Body of pancreas (tissue), 4 donors: Measurements from ENCODE around the gene NRN1L. TPM values are rescaled to one million over a fixed set of nuclear protein-coding genes. Genes with fewer than 3 reads are reported as not detected.

ENCODE experiments used
- ATAC-seq: fragments of 150-250 bp; one replicate; pipeline ENCODE4 v1.9.1; 2016
- DNase-seq, 4 donors: peaks; one replicate each; pipeline ENCODE4 v3.0.0-alpha.2; 2019
- H3K27ac ChIP-seq, 4 donors: fragments of 200-600 bp; sonication (generic); 1 replicate in 3 of 4; 2 replicates in 1 of 4; pipeline versions ENCODE4 v1.5.1 to v1.6.1; 2016 to 2019; ENCODE audit warnings: mild to moderate bottlenecking in 1 of 4, mixed read lengths in 1 of 4, moderate library complexity in 1 of 4
- H3K27me3 ChIP-seq, 2 donors: fragments of 200-600 bp; sonication (generic); one replicate each; pipeline ENCODE4 v1.6.0; 2016; ENCODE audit warnings: mild to moderate bottlenecking in 1 of 2
- H3K36me3 ChIP-seq, 2 donors: fragments of 200-600 bp; sonication (generic); replicated peaks in 1 of 2; 2 replicates each; pipeline ENCODE4 v1.5.1; 2016; ENCODE audit warnings: low read depth in 2 of 2; ENCODE audit not compliant: insufficient read depth in 1 of 2
- H3K4me1 ChIP-seq: fragments of 200-600 bp; sonication (generic); one replicate; pipeline ENCODE4 v1.6.0; 2016
- H3K4me3 ChIP-seq, 2 donors: fragments of 200-600 bp; sonication (generic); 1 replicate in 1 of 2; 2 replicates in 1 of 2; pipeline ENCODE4 v1.5.1; 2016 to 2019
- H3K9me3 ChIP-seq, 3 donors: fragments of 200-600 bp; sonication (generic); 1 replicate in 2 of 3; 2 replicates in 1 of 3; pipeline ENCODE4 v1.5.1; 2016
- CTCF ChIP-seq, 7 experiments: fragments of 450-650 bp in 4 of 7; fragments of 200-600 bp in 3 of 7; sonication (generic) in 3 of 7; IDR thresholded peaks; one replicate each; pipeline ENCODE4 v1.5.1; 2016 to 2019; ENCODE audit warnings: antibody characterized with exemption in 7 of 7
- POLR2A ChIP-seq, 3 donors: fragments of 450-650 bp; IDR thresholded peaks; one replicate each; pipeline ENCODE4 v1.6.1; 2016; ENCODE audit warnings: antibody characterized with exemption in 3 of 3, mild to moderate bottlenecking in 2 of 3
- WGBS, 2 donors: methylation state at CpG; one replicate each; pipeline ENCODE4 v1.1.5; 2017; 5-methylcytosine and 5-hydroxymethylcytosine counted together
- intact Hi-C: fragments of 100-400 bp; cut with DNase I; formaldehyde crosslinking; loops from one replicate; pipeline ENCODE4 v1.15.1; 2023
- total RNA-seq, 2 donors: library from RNA; depleted of rRNA; stranded (reverse); fragments of >200 nt; gene quantifications; one replicate each; pipeline ENCODE4 v1.1.0, GENCODE V29; 2016

NRN1L gene
- total RNA-seq, 2 donors from 2014 or later = not detected

- peaks cover 50% of the 10 kb centered on the region for H3K4me1 ChIP-seq
- no peak for ATAC-seq
- intact Hi-C loops = loop anchor here (5.0 kb wide), 1 partner anchor 41 kb away; the partner anchor contains the start of gene NRN1L
- peak; percentile 48 to 76 (median 66) for DNase-seq
- no peak overlapping the region for H3K4me3 ChIP-seq
- no peaks in the 10 kb centered on the region for H3K36me3 ChIP-seq
- peak overlapping the region; percentile 9 to 84 (median 44) for H3K27ac ChIP-seq
- 33 to 56% methylated on average over 8 to 10 of the region's 10 CpGs for WGBS, 2 donors
- TF ChIP-seq CTCF (IDR thresholded peaks at IDR 0.05) (no peak), POLR2A (IDR thresholded peaks at IDR 0.05) (peak in 1 of 3 donors; percentile 14)
- no peaks in the 10 kb centered on the region for H3K9me3 ChIP-seq
- no peaks in the 10 kb centered on the region for H3K27me3 ChIP-seq
Observed at GRCh38 chr16:67923414-67924116, 38.9 kb downstream of the NRN1L start.

- DNase-seq = peak in 2 of 4 donors; percentile 41 to 42
- no peaks in the 10 kb centered on the region for H3K36me3 ChIP-seq
- intact Hi-C loops = loop anchor here (5.0 kb wide), 1 partner anchor 42 kb away; the partner anchor contains the start of gene NRN1L
- H3K4me1 ChIP-seq = peaks cover 57% of the 10 kb centered on the region
- 68 to 72% methylated on average over 10 of the region's 10 CpGs for WGBS, 2 donors
- ATAC-seq = no peak
- TF ChIP-seq CTCF (IDR thresholded peaks at IDR 0.05) = no peak
- TF ChIP-seq POLR2A (IDR thresholded peaks at IDR 0.05) = peak in 2 of 3 donors; percentile 28 to 50
- peak overlapping the region in 3 of 4 donors; percentile 19 to 84 (median 48) for H3K27ac ChIP-seq
- no peaks in the 10 kb centered on the region for H3K9me3 ChIP-seq
- H3K4me3 ChIP-seq = no peak overlapping the region
- H3K27me3 ChIP-seq = no peaks in the 10 kb centered on the region
Observed at GRCh38 chr16:67924140-67924906, 39.6 kb downstream of the NRN1L start.

- H3K9me3 ChIP-seq = no peaks in the 10 kb centered on the region
- H3K27me3 ChIP-seq = no peaks in the 10 kb centered on the region
- peaks cover 77% of the 10 kb centered on the region for H3K4me1 ChIP-seq
- DNase-seq = peak; percentile 77 to 91 (median 88)
- intact Hi-C loops = no loop called here
- peak; percentile 42 for ATAC-seq
- H3K27ac ChIP-seq = peak overlapping the region; percentile 79 to 90 (median 83)
- 31 to 41% methylated on average over 10 to 13 of the region's 13 CpGs for WGBS, 2 donors
- TF ChIP-seq CTCF (IDR thresholded peaks at IDR 0.05) (peak in 4 of 7 experiments; percentile 26 to 44 (median 32)), POLR2A (IDR thresholded peaks at IDR 0.05) (peak in 2 of 3 donors; percentile 52 to 56)
- no peaks in the 10 kb centered on the region for H3K36me3 ChIP-seq
- no peak overlapping the region for H3K4me3 ChIP-seq
Observed at GRCh38 chr16:67926181-67926750, 41.6 kb downstream of the NRN1L start.

- Histone ChIP-seq H3K4me3 (no peak overlapping the region), H3K9me3 (no peaks in the 10 kb centered on the region), H3K27ac (peak overlapping the region; percentile 79 to 90 (median 83)), H3K27me3 (no peaks in the 10 kb centered on the region), H3K36me3 (no peaks in the 10 kb centered on the region), H3K4me1 (peaks cover 86% of the 10 kb centered on the region)
- 39% methylated on average over 21 of the region's 22 CpGs; no CpG with 5 or more reads in 1 of the 2 donors for WGBS, 2 donors
- TF ChIP-seq POLR2A (IDR thresholded peaks at IDR 0.05) = peak; percentile 11 to 54 (median 35)
- no peak for TF ChIP-seq CTCF (IDR thresholded peaks at IDR 0.05)
- DNase-seq (peak; percentile 55 to 70 (median 59)), ATAC-seq (peak; percentile 4)
- intact Hi-C loops = no loop called here
Observed at GRCh38 chr16:67927131-67927941, 42.7 kb downstream of the NRN1L start.
